Measurements from ENCODE around the gene MED13L.

Gene MED13L

GRCh38 chr12:116277467-116278278 lies at the start of gene MED13L:
MED13L (minus strand) TSS chr12:116277693; CDS start chr12:116277131, 562 bp downstream.
- DNase-seq = peak; percentile 93

- DNase-seq = peak; percentile 38
Measured at GRCh38 chr12:116325336-116325664, 47.8 kb upstream of the MED13L start.

GRCh38 chr12:116324654-116325335 lies 47.3 kb upstream of the MED13L start:
- no peak for DNase-seq

GRCh38 chr12:116323406-116324386 lies 46.2 kb upstream of the MED13L start:
- DNase-seq = no peak

- DNase-seq = no peak
Measured at GRCh38 chr12:116321913-116322312, 44.4 kb upstream of the MED13L start.

- DNase-seq = no peak
Measured at GRCh38 chr12:116320791-116321217, 43.3 kb upstream of the MED13L start.

- no peak for DNase-seq
Measured at GRCh38 chr12:116319898-116320621, 42.6 kb upstream of the MED13L start.

GRCh38 chr12:116319233-116319897 lies 41.9 kb upstream of the MED13L start:
- DNase-seq = no peak

GRCh38 chr12:116318576-116319232 lies 41.2 kb upstream of the MED13L start:
- no peak for DNase-seq

GRCh38 chr12:116317986-116318575 lies 40.6 kb upstream of the MED13L start:
- no peak for DNase-seq

- DNase-seq = no peak
Measured at GRCh38 chr12:116317139-116317538, 39.6 kb upstream of the MED13L start.

GRCh38 chr12:116314477-116314876 lies 37.0 kb upstream of the MED13L start:
- no peak for DNase-seq

GRCh38 chr12:116313194-116313927 lies 35.9 kb upstream of the MED13L start:
- no peak for DNase-seq

GRCh38 chr12:116310082-116310481 lies 32.6 kb upstream of the MED13L start:
- DNase-seq = no peak

GRCh38 chr12:116309343-116309742 lies 31.9 kb upstream of the MED13L start:
- DNase-seq = no peak

- DNase-seq = no peak
Measured at GRCh38 chr12:116308647-116309046, 31.2 kb upstream of the MED13L start.

GRCh38 chr12:116306968-116307367 lies 29.5 kb upstream of the MED13L start:
- DNase-seq = no peak

GRCh38 chr12:116306506-116306905 lies 29.0 kb upstream of the MED13L start:
- no peak for DNase-seq

GRCh38 chr12:116304621-116305020 lies 27.1 kb upstream of the MED13L start:
- DNase-seq = no peak

GRCh38 chr12:116303929-116304328 lies 26.4 kb upstream of the MED13L start:
- DNase-seq = no peak
